Raji (cell line): ENCODE data around the gene CPLX4.

Experiments
- POLR2A ChIP-seq: IDR thresholded peaks from 2 replicates; pipeline ENCODE4 v1.6.1; 2011; ENCODE audit warnings: low read depth, low read length, control low read depth; ENCODE audit not compliant: insufficient read depth

The CPLX4 gene

DNA sequence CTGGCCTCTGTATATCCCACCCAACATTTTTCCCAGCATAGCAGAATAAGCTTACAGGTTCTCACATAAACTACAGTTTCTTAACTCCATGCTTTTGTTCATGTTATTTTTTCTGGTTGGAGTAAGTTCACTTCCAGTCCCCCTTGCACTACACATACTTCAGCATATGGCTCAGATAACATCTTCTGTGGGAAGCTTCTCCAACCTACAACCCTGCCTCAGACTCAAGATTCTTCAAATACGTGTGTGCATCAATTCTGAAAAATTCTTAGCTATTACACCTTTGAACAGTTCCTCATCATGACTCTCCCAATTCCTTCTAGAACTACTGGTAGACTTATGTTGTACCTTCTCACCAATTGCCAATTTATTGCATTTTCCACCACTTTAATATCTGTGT is 7.5 kb upstream of the CPLX4 start:
- no peak for TF ChIP-seq POLR2A

DNA sequence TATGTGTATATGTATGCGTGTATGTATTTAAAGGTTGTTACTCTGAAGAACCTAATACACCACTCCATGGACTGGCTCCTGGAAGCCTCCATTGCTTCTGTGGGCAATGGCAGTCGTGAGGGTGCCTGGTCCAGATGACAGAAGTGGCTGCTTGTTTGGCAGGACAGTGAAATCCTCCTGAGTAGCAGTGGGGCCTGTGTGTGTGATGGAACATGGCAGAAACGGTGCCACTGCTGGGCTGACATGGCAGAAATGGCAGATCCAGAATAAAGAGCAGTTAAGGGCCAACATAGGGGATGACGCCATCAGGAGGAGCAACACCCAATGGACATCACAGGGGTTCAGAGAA is 6.1 kb upstream of the CPLX4 start:
- TF ChIP-seq POLR2A, result no peak

DNA sequence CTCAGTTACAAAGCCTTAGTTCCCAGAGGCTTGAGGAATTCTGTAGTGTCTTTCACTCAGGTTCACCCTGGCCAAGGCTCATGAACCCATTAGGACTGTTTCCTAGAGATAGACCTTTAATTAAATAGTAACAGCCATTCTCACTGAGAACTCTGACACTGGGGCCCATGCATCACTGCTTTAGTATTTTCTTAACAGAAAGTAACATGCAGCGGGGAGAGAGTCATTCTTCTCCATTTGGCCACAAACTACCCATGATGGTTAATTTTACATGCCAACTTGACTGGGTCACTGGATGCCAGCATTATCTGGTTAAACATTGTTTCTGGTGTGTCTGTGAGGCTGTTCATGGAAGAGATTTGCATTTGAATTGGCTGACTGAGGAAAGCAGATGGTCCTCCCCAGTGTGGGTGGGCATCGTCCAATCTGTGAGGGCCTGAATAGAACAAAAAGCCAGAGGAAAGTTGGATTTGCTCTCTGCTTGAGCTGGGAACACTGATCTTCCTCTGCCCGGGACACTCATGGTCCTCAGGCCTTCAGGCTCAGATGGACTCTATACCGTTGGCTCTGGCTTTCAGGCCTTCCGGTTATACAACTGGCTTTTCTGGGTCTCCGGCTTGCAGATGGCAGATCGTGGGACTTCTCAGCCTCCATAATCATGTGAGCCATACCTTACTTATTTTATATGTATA is 5.6 kb upstream of the CPLX4 start:
- no peak for TF ChIP-seq POLR2A

DNA sequence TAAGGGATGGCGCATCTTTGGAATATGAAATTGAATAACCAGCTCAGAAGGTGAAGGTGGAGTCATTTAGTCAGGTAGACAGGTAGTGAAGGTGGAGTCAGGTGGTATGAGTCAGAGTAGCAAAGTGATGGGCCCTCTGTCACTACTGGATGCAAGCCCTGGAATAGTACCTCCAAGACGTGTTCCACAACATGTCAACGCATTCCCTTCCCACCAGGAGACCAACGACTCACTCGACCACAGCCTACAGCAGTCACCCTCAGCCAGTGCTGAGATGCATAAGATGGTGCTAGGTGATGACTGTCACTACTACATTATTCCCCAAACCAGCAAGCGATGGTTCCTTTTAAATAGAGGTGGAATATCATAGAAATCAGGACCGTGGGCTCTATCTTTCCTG is 6.8 kb downstream of the CPLX4 start:
- no peak for TF ChIP-seq POLR2A

DNA sequence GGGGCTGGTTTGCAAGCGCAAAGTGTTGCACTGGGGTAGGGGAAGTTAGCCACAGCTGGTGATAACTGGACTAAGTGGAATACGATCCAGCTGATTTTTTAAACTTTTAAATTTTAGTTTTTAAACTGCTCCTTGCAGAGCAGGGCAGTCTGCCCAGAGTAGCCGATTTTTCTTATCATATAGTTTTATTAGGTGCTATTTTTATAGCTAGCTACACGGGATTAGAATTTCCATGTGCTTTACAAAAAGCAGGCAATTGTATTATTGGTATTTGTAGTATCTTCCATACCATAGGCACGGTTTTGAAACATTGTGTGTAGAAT is 9.6 kb downstream of the CPLX4 start:
- TF ChIP-seq POLR2A, result no peak

DNA sequence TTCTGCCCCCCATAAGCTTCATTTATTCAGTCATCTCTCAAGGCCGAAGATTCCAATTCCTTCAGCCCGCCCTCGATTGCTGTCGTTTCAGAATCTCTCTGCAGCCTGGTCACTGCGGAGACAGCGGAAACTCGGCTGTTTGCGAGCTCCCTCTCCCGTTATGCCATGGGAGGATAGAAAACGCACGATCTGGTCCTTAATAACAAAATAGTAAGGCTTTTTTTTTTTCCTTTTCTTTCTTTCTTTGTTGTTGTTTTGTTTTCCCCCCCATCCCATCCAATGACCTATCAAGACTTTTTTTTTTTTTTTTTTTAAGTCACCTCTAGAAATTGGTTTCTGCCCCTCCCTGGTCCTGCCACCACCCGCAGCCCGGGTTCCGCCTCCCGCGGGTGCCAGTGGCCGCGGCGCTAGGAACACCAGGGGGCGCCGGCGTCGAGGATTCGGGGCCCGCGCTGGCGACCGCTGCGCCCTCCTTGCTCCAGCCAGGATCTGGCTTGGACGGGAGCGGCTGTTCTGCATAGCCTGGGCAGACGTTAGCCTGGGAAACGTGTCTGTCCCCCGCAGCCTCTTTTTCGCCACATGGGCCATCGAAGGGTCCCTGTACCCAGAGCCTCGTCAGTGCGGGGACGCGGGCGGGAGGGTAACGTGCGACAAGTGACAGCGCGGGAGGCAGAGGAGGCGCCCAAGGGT is 10.1 kb downstream of the CPLX4 start:
- no peak for TF ChIP-seq POLR2A

DNA sequence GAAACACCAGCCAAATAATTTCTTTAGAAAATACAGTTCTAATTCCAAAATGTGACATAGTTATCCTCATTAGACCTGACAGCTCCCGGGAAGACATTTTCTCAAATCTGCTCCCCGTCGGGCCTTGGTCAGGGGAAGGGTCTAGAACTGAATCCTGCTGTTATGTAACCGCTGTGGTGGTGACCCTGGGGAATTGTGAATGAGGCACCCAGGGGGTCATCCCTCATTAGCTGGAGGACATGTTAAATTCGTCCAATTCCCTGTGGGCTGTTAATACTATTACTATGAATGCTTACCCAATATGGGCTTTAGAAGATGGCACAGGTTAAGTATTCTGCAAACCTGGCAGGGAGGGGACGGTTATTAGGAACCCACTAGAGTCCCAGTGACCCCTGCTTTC is 11.8 kb downstream of the CPLX4 start:
- no peak for TF ChIP-seq POLR2A

DNA sequence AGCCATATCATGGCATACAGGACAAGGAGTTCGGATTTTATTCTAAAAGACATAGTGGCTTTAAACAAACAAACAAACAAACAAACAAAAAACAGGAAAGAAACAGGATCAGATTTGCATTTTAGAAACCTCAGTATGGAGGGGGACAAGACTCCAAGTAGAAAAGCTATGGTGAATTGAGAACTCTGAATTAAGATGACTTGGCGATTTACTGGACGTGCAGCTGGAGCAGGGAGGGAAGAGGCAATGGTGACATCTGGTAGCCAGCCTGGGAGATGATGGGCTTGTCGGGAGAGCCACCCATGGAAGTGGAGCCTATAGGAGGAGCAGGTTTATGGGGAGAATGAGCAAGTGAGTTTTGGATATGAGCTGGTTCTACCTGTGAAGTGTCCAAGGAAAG is 13.2 kb downstream of the CPLX4 start:
- no peak for TF ChIP-seq POLR2A

DNA sequence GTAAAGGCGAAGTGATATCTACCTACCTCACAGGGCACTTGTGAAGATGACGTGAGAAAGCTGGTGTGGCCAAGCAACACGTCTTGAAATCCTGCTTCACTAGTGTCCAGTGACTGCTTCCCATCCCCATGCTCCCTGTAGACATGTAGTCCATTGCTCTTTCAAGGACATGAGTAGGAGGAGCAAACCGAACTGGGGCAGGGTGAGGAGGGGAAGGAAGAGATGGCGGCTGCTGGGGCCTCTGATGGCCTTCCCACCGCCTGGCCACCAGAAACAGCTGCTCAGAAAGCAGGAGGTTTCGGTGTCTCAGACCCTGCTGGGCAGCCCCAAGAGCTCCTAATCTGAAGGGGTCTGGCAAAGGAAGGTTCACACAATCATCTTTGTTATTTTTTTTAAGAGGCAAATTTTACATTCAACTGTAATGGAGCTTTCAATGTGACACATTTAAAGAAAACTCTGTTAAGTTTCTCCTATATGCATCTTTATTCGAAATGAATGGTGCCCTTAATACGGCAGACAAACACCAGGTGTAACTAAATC is 14.7 kb downstream of the CPLX4 start:
- TF ChIP-seq POLR2A, result no peak

DNA sequence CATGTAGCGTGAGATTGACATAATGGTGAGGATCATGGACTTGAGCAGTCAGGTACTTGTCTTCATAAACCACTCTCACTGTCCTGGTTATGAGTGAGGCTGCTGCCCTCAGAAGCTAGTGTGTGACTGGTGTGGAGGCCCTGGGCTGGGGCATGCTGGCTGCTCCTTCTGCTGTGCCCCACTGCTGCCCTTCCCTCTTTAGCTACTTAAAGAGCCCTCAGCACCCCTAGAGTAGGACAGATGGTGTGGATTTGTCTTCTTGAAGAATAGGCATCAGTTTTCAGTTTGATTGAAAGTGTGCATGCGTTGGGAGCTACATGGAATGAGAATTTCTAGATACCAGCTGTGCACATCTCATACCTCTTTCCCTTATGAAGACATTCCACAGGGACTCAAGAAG is 15.4 kb downstream of the CPLX4 start:
- no peak for TF ChIP-seq POLR2A

DNA sequence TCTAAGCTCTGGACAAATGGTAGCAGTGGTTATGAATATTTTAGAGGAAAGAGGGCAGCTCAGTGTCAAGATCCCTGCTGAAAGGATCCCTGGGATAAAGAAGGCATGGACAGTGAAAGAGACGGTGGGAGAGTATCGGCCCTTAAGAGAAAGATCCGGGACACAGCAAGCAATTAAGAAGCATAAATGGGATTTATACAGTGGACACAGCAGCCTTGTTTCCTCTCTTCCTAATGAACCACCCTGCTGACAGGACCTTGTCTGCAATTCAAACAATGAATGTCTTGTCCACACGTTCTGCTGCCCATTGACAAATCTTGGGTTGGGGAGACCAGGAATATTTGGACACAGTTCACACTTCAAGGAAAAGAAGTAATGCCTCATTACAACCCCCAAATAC is 16.5 kb downstream of the CPLX4 start:
- no peak for TF ChIP-seq POLR2A

DNA sequence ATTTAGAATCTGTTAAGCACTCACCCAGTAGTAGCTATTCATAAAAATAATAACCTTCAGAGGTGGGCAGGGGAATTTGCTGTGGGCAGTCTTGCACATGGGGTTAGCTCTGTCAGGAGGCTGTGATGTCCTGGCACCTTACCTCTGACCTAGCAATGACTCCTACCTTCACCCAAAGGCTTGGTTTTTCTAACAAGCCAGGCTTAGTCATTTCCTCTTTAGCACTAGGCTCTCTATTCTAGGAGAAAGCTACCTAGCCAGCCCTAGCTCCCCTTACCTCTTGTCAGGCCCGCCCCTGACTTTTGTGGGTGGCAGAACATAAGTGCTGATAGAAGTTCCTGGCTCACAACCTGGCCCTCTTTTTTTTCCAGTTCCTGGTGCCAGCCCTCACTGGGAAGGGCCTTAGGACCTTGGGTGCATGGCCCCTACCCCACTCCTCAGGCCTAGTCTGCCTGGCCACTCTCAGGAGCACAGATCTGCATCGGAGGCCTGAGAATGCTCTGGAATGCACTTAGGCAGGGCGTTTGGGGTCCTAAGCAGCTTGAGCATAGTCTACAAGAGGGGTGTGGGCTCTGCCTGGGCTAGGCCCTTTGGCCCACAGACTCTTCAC is 17.7 kb downstream of the CPLX4 start:
- no peak for TF ChIP-seq POLR2A

DNA sequence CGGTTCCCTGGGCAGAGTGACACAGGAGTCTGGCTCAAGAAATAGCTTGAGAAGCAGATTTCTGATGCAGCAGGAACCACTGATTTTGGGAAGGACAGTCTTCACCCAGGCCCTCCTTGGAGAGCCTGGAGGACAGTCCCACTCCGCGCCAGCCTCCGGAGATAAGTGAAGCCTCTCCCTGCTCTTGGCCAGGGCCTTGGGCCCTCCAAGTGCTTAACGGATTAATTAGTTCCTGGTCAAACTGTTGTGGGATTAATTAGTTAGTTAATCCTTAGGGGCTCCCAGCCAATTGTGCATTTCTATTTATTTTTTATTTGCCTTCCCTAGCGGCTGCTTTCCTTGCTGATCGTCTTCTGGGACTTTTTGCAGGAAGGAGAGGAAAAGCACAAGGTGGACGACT is 19.6 kb downstream of the CPLX4 start:
- no peak for TF ChIP-seq POLR2A

DNA sequence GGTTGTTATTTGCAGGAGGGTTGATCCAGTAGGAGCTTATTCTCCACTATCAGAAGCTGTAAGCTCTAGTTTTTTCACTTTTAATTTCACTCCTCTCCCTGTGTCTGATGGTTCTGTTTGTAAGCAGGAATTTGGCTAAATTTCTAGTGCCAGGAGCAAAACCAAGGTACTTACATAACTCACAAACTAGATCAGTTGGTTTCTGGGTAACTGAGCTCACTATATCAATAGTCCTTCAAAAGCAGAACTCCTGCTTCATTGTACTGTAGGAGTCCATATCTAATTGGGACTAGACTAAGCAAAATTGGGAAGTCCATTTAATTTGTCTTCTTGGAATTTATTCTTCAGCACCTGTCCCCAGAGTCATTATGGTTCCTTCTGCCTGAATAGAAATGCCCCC is 25.1 kb downstream of the CPLX4 start:
- TF ChIP-seq POLR2A, result no peak

DNA sequence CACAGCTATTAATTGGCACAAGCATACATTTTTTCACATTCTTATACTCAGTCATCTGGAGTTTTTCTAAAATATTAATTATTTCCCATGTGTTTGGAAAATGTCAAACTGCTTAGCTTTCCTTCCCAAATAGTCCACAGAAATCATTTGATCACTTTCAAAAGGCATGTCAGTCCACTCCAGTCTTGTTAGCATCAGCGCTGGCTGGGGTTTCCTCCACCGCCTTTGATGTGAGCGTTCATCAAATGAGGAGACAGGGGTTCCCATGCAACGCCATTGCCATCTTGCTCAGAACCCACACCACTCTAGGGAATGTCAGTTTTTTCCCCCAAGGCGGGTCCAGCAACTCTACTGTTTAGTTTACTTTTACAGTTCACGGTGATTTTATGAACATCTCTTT is 32.1 kb downstream of the CPLX4 start:
- TF ChIP-seq POLR2A, result no peak

DNA sequence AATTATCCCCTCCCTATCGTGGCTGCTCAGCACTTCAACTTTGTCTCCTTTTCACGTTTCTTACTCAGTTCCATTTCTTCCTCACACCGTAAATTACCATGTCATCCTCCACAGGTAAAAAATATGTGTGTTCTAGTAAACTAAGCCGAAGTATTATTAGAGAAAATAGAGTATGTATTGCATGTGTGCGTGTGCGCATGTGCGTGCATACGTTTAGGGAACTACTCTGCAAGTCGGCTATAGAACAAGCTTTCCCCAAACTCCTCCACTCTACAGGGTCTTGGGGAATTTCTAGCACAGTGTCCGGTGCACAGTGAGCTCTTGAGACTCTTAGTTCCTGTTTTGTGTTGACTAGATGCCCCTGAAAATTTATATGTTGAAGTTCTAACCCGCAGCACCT is 36.1 kb downstream of the CPLX4 start:
- no peak for TF ChIP-seq POLR2A

DNA sequence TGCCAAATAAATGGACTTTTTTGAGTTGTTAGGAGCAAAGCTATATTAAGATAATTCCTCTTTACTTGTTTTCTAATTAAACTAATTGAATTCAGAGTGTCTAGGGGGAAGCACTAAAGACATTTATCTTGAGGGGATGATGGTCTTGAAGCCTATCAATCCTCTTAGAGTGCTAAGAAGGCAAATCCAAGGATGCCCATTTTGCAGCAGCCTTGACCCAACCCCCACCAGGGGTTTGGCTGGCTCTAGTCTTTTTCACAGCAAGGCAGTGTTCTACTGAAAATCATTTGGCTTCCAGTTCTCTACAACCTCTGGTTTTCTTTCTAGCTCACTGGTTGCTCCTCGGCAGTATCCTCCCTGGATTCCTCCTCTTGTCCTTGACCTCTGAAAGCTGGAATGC is 38.7 kb downstream of the CPLX4 start:
- TF ChIP-seq POLR2A, result no peak

DNA sequence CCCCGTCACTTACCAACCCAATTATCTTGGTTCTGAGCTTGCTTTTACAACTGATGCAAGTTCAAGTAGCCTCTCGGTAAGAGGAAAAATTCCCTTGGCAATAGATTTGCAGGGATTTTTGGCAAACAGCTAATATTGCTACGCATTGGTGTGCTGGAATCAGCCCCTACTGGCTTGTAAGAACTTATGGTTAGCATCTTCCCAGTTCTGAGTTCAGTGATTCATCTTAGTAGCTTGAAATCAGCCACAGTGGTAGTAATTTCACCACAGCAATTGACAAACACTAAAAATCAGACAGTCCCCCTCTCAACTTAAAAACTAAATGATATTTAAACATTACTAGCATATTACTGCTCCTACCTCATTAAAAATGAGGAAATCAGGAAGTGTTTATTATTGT is 39.3 kb downstream of the CPLX4 start:
- TF ChIP-seq POLR2A, result no peak
